GM23338 (cell line): ENCODE measurements around the gene ESR2. TPM values are rescaled to one million over a fixed set of nuclear protein-coding genes. Genes with fewer than 3 reads are reported as not detected.
A peak's percentile ranks its signal among the peaks of the same experiment; 100 is the strongest.

Source experiments
- ATAC-seq: fragments of 200-7000 bp; cut with Tn5 transposase; 3 replicates; pipeline ENCODE4 v1.9.1; 2020
- DNase-seq: peaks from one replicate; pipeline ENCODE4 v3.0.0-alpha.2; 2015; ENCODE audit warnings: low spot score
- H2AFZ ChIP-seq: fragments of 200-600 bp; sonication (generic); 2 replicates; pipeline ENCODE4 v1.8.0; 2016; ENCODE audit warnings: antibody characterized with exemption, mild to moderate bottlenecking, moderate library complexity
- H3F3A ChIP-seq: fragments of 200-600 bp; sonication (generic); replicated peaks from 2 replicates; pipeline ENCODE4 v1.8.0; 2017; ENCODE audit warnings: antibody characterized with exemption, mixed run types, low read depth
- H3K27ac ChIP-seq: fragments of 200-600 bp; sonication (generic); 2 replicates; pipeline ENCODE4 v1.6.1; 2016; ENCODE audit warnings: low read depth
- H3K27me3 ChIP-seq: fragments of 200-600 bp; sonication (generic); 2 replicates; pipeline ENCODE4 v1.8.0; 2016; ENCODE audit warnings: mild to moderate bottlenecking, mixed run types, moderate library complexity; ENCODE audit not compliant: insufficient read depth
- H3K36me3 ChIP-seq: fragments of 200-600 bp; sonication (generic); 2 replicates; pipeline ENCODE4 v1.8.0; 2016; ENCODE audit warnings: mild to moderate bottlenecking; ENCODE audit not compliant: insufficient read depth
- H3K4me1 ChIP-seq: fragments of 200-600 bp; sonication (generic); 2 replicates; pipeline ENCODE4 v1.8.0; 2016; ENCODE audit warnings: mild to moderate bottlenecking, moderate library complexity; ENCODE audit not compliant: insufficient read depth
- H3K4me2 ChIP-seq: fragments of 200-600 bp; sonication (generic); 2 replicates; pipeline ENCODE4 v1.7.1; 2017; ENCODE audit warnings: mixed run types
- H3K4me3 ChIP-seq: fragments of 200-600 bp; sonication (generic); 2 replicates; pipeline ENCODE4 v1.6.1; 2016; ENCODE audit warnings: mixed run types
- H3K79me2 ChIP-seq: fragments of 200-600 bp; sonication (generic); replicated peaks from 2 replicates; pipeline ENCODE4 v1.8.0; 2017; ENCODE audit warnings: mild to moderate bottlenecking; ENCODE audit not compliant: insufficient read depth
- H3K9me2 ChIP-seq: fragments of 200-600 bp; sonication (generic); 2 replicates; pipeline ENCODE4 v1.8.0; 2017; ENCODE audit not compliant: insufficient read depth
- H4K20me1 ChIP-seq: fragments of 200-600 bp; sonication (generic); replicated peaks from 2 replicates; pipeline ENCODE4 v1.8.0; 2017; ENCODE audit warnings: mild to moderate bottlenecking; ENCODE audit not compliant: insufficient read depth
- H3K27ac Mint-ChIP-seq: 2 replicates; pipeline ENCODE4 v1.8.0; 2020; ENCODE audit warnings: inconsistent platforms, mild to moderate bottlenecking, moderate library complexity, mixed read lengths
- H3K27me3 Mint-ChIP-seq: 3 replicates; pipeline ENCODE4 v1.8.0; 2022; ENCODE audit warnings: low read depth, mild to moderate bottlenecking, moderate library complexity, mixed read lengths, inconsistent platforms; ENCODE audit not compliant: insufficient read depth, poor library complexity
- H3K36me3 Mint-ChIP-seq: 3 replicates; pipeline ENCODE4 v1.8.0; 2021; ENCODE audit warnings: low read depth, mild to moderate bottlenecking, inconsistent platforms, moderate library complexity, mixed read lengths
- H3K4me1 Mint-ChIP-seq: 3 replicates; pipeline ENCODE4 v1.8.0; 2020; ENCODE audit warnings: mild to moderate bottlenecking, inconsistent platforms, mixed read lengths
- H3K4me3 Mint-ChIP-seq: 3 replicates; pipeline ENCODE4 v1.8.0; 2021; ENCODE audit warnings: moderate library complexity, mild to moderate bottlenecking, inconsistent platforms, mixed read lengths
- H3K9me3 Mint-ChIP-seq: 3 replicates; pipeline ENCODE4 v1.8.0; 2020; ENCODE audit warnings: moderate library complexity, mild to moderate bottlenecking, inconsistent platforms, mixed read lengths
- CREB1 ChIP-seq: fragments of 250-450 bp; sonication (Bioruptor Pico); IDR thresholded peaks from 2 replicates; pipeline ENCODE4 v1.5.0; 2020; ENCODE audit warnings: low read depth, mild to moderate bottlenecking, moderate library complexity
- EZH2 ChIP-seq: fragments of 200-600 bp; sonication (generic); IDR thresholded peaks from one replicate; pipeline ENCODE4 v1.8.0; 2017; ENCODE audit warnings: antibody characterized with exemption, mild to moderate bottlenecking, low read depth; ENCODE audit not compliant: unreplicated experiment
- JUNB ChIP-seq: IDR thresholded peaks from one replicate; pipeline ENCODE4 v1.6.1; 2016; ENCODE audit warnings: antibody characterized with exemption; ENCODE audit not compliant: unreplicated experiment
- NANOG ChIP-seq: IDR thresholded peaks from 2 replicates; pipeline ENCODE4 v1.6.1; 2016; ENCODE audit warnings: antibody characterized with exemption, borderline replicate concordance
- POLR2AphosphoS5 ChIP-seq: IDR thresholded peaks from 2 replicates; pipeline ENCODE4 v1.6.1; 2016; ENCODE audit warnings: antibody characterized with exemption, low read depth
- STAT1 ChIP-seq: IDR thresholded peaks from one replicate; pipeline ENCODE4 v1.6.1; 2016; ENCODE audit warnings: antibody characterized with exemption; ENCODE audit not compliant: unreplicated experiment
- ZNF114 ChIP-seq: fragments of 250-450 bp; sonication (Bioruptor Pico); IDR thresholded peaks from 2 replicates; pipeline ENCODE4 v1.5.0; 2020; ENCODE audit warnings: mild to moderate bottlenecking, moderate library complexity
- ZNF331 ChIP-seq: fragments of 250-450 bp; sonication (Bioruptor Pico); IDR thresholded peaks from 2 replicates; pipeline ENCODE4 v1.5.0; 2020; ENCODE audit warnings: low read depth, mild to moderate bottlenecking, moderate library complexity
- polyA plus RNA-seq: library from polyadenylated mRNA; unstranded; fragments of >200 nt; fragmentation: Nextera tagmentation; extraction: Ambion mirVana; gene quantifications from 2 replicates; pipeline ENCODE4 v1.2.1, GENCODE V29; 2016
- total RNA-seq: library from RNA; depleted of rRNA; stranded (reverse); fragments of >200 nt; shearing (Covaris generic); gene quantifications from 2 replicates; pipeline ENCODE4 v1.2.3, GENCODE V29; 2014
- TF ChIP-seq, protein P1 (sequence below), 2 experiments: fragments of 200-600 bp in 1 of 2; sonication (generic) in 1 of 2; conservative IDR thresholded peaks; 2 replicates each; pipeline versions ENCODE4 v1.5.1 to v1.6.1; 2016 to 2017; ENCODE audit warnings: antibody characterized with exemption in 2 of 2, low read depth in 2 of 2, mild to moderate bottlenecking in 2 of 2, moderate library complexity in 1 of 2
- TF ChIP-seq, protein P2 (sequence below): IDR thresholded peaks from one replicate; pipeline ENCODE4 v1.6.1; 2018; ENCODE audit warnings: antibody characterized with exemption; ENCODE audit not compliant: unreplicated experiment

ESR2 gene
- total and polyA plus RNA-seq, 2 experiments from 2014 or later = 0.58 to 0.59 TPM

DNA sequence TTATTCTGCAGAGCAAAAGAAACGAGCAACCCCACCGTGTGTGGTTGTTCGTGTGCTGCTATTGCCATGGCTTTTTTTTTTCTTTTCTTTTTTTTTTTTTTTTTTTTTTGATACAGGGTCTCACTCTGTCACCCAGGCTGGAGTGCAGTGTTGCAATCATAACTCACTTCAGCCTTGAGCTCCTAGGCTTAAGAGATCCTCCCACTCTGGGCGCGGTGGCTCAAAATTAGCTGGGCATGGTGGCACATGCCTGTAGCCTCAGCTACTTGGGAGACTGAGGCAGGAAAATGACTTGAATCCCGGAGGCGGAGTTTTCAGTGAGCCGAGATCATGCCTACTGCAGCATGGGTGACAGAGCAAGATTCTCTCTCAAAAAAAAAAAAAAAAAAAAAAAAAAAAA, 144.2 kb downstream of the ESR2 start (continued):
- TF ChIP-seq, protein P1, sequence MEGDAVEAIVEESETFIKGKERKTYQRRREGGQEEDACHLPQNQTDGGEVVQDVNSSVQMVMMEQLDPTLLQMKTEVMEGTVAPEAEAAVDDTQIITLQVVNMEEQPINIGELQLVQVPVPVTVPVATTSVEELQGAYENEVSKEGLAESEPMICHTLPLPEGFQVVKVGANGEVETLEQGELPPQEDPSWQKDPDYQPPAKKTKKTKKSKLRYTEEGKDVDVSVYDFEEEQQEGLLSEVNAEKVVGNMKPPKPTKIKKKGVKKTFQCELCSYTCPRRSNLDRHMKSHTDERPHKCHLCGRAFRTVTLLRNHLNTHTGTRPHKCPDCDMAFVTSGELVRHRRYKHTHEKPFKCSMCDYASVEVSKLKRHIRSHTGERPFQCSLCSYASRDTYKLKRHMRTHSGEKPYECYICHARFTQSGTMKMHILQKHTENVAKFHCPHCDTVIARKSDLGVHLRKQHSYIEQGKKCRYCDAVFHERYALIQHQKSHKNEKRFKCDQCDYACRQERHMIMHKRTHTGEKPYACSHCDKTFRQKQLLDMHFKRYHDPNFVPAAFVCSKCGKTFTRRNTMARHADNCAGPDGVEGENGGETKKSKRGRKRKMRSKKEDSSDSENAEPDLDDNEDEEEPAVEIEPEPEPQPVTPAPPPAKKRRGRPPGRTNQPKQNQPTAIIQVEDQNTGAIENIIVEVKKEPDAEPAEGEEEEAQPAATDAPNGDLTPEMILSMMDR (conservative IDR thresholded peaks at IDR 0.05; ENCODE audit: low read depth in 2 of 2) = no peak
- TF ChIP-seq ZNF331 (CRISPR knock-in tag) (no peak), CREB1 (CRISPR knock-in tag) (no peak), ZNF114 (CRISPR knock-in tag) (no peak), NANOG (no peak)
- TF ChIP-seq, protein P2, sequence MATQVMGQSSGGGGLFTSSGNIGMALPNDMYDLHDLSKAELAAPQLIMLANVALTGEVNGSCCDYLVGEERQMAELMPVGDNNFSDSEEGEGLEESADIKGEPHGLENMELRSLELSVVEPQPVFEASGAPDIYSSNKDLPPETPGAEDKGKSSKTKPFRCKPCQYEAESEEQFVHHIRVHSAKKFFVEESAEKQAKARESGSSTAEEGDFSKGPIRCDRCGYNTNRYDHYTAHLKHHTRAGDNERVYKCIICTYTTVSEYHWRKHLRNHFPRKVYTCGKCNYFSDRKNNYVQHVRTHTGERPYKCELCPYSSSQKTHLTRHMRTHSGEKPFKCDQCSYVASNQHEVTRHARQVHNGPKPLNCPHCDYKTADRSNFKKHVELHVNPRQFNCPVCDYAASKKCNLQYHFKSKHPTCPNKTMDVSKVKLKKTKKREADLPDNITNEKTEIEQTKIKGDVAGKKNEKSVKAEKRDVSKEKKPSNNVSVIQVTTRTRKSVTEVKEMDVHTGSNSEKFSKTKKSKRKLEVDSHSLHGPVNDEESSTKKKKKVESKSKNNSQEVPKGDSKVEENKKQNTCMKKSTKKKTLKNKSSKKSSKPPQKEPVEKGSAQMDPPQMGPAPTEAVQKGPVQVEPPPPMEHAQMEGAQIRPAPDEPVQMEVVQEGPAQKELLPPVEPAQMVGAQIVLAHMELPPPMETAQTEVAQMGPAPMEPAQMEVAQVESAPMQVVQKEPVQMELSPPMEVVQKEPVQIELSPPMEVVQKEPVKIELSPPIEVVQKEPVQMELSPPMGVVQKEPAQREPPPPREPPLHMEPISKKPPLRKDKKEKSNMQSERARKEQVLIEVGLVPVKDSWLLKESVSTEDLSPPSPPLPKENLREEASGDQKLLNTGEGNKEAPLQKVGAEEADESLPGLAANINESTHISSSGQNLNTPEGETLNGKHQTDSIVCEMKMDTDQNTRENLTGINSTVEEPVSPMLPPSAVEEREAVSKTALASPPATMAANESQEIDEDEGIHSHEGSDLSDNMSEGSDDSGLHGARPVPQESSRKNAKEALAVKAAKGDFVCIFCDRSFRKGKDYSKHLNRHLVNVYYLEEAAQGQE = no peak

DNA sequence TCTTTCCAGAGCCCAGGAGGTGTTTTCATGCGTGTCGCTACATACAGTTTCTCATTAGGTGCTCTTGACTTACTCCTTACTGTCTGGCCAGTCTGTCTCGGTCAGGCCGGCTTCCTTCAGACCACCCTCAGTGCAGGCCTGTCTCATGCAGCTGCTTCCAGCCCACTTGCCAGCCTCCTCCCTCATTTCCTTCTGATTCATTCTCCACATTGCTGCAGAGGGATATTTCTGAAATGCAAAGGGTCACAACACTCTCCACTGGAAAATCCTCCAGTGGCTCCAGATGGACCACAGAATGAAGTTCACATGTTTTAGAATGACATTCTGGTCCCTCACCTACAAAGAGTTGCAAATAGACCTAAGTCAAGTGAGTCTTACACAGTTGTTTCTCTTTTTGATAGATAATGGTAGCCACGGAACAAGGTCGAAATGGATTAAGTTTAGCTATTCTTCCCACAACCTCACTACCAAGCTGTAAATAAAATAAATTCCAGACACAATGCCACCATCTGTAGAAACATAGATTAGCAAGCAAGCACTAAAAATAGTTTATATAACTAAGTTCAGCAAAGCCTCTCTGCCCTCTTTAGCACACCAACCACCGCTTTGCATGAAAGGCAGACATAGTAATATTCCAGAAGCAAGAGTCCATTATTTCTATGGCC, 146.9 kb downstream of the ESR2 start:
- no peaks in the 10 kb centered on the region for H3K9me2 ChIP-seq
- Mint-ChIP-seq H3K4me1 (0 out of 3 replicates have a peak, but pooled peaks cover 2% of the 10 kb centered on the region), H3K27me3 (peaks cover 3% of the 10 kb centered on the region), H3K4me3 (no peak overlapping the region), H3K36me3 (peaks cover 5% of the 10 kb centered on the region; the same call in 2 of the 3 replicates), H3K27ac (peak overlapping the region; percentile 15; the same call in 1 of the 2 replicates), H3K9me3 (no peaks in the 10 kb centered on the region)
- H3K27me3 ChIP-seq = no peaks in the 10 kb centered on the region
- no peak for DNase-seq
- no peak overlapping the region; the same call in 1 of the 2 replicates for H3K27ac ChIP-seq
- no peak overlapping the region for H3K4me3 ChIP-seq
- peaks cover 17% of the 10 kb centered on the region; the same call in 1 of the 2 replicates for H3K36me3 ChIP-seq
- H4K20me1 ChIP-seq = no peaks in the 10 kb centered on the region; the same call in 1 of the 2 replicates
- ATAC-seq = no peak
- H3K4me2 ChIP-seq = no peak overlapping the region
- no peaks in the 10 kb centered on the region for H3K4me1 ChIP-seq
- H2AFZ ChIP-seq = no peak overlapping the region
- no peaks in the 10 kb centered on the region for H3F3A ChIP-seq
- no peaks in the 10 kb centered on the region for H3K79me2 ChIP-seq
- no peak for TF ChIP-seq CREB1 (CRISPR knock-in tag)
- TF ChIP-seq EZH2 = no peak
- TF ChIP-seq, protein P2 = no peak
- TF ChIP-seq POLR2AphosphoS5 = no peak
- TF ChIP-seq STAT1 = no peak
- TF ChIP-seq NANOG = no peak
- TF ChIP-seq ZNF114 (CRISPR knock-in tag) = no peak
- TF ChIP-seq JUNB = no peak
